Prostate gland (tissue), 2 donors: ENCODE results near the gene U2AF2.

Experiments
- CTCF ChIP-seq, 4 experiments: fragments of 200-600 bp in 2 of 4; fragments of 450-650 bp in 2 of 4; sonication (generic) in 2 of 4; IDR thresholded peaks; 1 replicate in 3 of 4; 2 replicates in 1 of 4; pipeline ENCODE4 v1.5.1; 2016 to 2019; ENCODE audit warnings: antibody characterized with exemption in 4 of 4, mild to moderate bottlenecking in 2 of 4, moderate library complexity in 2 of 4
- POLR2A ChIP-seq: fragments of 450-650 bp; IDR thresholded peaks from one replicate; pipeline ENCODE4 v1.6.1; 2016; ENCODE audit warnings: antibody characterized with exemption, mild to moderate bottlenecking

- TF ChIP-seq POLR2A (no peak), CTCF (IDR thresholded peaks at IDR 0.05) (no peak)
These were observed 36.4 kb upstream of the U2AF2 start for GRCh38 chr19:55618426-55618825.
